Measurements from ENCODE around the gene AK9. TPM values are rescaled to one million over a fixed set of nuclear protein-coding genes. Genes with fewer than 3 reads are reported as not detected.

AK9 gene
- total and polyA plus RNA-seq, 2 of the 8 experiments (the other 6 are each of a cell fraction or from before 2014, with no cell fraction given): 1.8 to 2.2 TPM

DNA sequence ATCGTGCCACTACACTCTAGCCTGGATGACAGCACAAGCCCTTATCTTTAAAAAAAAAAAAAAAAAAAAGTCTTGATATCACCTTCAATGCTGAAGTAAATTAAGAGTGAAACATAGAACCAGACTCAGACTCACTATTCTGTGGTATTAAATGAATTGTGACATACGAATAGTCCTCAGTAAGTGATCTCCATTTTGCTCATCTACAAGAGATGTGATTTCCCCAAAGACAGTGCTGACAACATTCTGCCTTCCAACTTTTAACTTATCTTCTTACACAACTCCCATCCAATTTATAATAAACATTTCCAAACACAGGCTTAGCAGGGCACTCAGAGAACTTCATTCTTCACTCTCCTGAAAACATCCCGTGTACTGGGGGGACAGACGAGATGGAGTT lies 216.0 kb downstream of the AK9 start (continued):
- TF ChIP-seq, protein P1, sequence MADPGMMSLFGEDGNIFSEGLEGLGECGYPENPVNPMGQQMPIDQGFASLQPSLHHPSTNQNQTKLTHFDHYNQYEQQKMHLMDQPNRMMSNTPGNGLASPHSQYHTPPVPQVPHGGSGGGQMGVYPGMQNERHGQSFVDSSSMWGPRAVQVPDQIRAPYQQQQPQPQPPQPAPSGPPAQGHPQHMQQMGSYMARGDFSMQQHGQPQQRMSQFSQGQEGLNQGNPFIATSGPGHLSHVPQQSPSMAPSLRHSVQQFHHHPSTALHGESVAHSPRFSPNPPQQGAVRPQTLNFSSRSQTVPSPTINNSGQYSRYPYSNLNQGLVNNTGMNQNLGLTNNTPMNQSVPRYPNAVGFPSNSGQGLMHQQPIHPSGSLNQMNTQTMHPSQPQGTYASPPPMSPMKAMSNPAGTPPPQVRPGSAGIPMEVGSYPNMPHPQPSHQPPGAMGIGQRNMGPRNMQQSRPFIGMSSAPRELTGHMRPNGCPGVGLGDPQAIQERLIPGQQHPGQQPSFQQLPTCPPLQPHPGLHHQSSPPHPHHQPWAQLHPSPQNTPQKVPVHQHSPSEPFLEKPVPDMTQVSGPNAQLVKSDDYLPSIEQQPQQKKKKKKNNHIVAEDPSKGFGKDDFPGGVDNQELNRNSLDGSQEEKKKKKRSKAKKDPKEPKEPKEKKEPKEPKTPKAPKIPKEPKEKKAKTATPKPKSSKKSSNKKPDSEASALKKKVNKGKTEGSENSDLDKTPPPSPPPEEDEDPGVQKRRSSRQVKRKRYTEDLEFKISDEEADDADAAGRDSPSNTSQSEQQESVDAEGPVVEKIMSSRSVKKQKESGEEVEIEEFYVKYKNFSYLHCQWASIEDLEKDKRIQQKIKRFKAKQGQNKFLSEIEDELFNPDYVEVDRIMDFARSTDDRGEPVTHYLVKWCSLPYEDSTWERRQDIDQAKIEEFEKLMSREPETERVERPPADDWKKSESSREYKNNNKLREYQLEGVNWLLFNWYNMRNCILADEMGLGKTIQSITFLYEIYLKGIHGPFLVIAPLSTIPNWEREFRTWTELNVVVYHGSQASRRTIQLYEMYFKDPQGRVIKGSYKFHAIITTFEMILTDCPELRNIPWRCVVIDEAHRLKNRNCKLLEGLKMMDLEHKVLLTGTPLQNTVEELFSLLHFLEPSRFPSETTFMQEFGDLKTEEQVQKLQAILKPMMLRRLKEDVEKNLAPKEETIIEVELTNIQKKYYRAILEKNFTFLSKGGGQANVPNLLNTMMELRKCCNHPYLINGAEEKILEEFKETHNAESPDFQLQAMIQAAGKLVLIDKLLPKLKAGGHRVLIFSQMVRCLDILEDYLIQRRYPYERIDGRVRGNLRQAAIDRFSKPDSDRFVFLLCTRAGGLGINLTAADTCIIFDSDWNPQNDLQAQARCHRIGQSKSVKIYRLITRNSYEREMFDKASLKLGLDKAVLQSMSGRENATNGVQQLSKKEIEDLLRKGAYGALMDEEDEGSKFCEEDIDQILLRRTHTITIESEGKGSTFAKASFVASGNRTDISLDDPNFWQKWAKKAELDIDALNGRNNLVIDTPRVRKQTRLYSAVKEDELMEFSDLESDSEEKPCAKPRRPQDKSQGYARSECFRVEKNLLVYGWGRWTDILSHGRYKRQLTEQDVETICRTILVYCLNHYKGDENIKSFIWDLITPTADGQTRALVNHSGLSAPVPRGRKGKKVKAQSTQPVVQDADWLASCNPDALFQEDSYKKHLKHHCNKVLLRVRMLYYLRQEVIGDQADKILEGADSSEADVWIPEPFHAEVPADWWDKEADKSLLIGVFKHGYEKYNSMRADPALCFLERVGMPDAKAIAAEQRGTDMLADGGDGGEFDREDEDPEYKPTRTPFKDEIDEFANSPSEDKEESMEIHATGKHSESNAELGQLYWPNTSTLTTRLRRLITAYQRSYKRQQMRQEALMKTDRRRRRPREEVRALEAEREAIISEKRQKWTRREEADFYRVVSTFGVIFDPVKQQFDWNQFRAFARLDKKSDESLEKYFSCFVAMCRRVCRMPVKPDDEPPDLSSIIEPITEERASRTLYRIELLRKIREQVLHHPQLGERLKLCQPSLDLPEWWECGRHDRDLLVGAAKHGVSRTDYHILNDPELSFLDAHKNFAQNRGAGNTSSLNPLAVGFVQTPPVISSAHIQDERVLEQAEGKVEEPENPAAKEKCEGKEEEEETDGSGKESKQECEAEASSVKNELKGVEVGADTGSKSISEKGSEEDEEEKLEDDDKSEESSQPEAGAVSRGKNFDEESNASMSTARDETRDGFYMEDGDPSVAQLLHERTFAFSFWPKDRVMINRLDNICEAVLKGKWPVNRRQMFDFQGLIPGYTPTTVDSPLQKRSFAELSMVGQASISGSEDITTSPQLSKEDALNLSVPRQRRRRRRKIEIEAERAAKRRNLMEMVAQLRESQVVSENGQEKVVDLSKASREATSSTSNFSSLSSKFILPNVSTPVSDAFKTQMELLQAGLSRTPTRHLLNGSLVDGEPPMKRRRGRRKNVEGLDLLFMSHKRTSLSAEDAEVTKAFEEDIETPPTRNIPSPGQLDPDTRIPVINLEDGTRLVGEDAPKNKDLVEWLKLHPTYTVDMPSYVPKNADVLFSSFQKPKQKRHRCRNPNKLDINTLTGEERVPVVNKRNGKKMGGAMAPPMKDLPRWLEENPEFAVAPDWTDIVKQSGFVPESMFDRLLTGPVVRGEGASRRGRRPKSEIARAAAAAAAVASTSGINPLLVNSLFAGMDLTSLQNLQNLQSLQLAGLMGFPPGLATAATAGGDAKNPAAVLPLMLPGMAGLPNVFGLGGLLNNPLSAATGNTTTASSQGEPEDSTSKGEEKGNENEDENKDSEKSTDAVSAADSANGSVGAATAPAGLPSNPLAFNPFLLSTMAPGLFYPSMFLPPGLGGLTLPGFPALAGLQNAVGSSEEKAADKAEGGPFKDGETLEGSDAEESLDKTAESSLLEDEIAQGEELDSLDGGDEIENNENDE (IDR thresholded peaks at IDR 0.05; ENCODE audit: insufficient replicate concordance, low read length): no peak
- TF ChIP-seq, protein P2, sequence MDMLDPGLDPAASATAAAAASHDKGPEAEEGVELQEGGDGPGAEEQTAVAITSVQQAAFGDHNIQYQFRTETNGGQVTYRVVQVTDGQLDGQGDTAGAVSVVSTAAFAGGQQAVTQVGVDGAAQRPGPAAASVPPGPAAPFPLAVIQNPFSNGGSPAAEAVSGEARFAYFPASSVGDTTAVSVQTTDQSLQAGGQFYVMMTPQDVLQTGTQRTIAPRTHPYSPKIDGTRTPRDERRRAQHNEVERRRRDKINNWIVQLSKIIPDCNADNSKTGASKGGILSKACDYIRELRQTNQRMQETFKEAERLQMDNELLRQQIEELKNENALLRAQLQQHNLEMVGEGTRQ (IDR thresholded peaks at IDR 0.05; ENCODE audit: low read length): no peak
- no peak for TF ChIP-seq RAD21 (IDR thresholded peaks at IDR 0.05 in 1 of 2, conservative IDR thresholded peaks at IDR 0.05 in 1 of 2; ENCODE audit: low read depth in 2 of 2, low read length in 2 of 2)
- TF ChIP-seq ZNF274 (IDR thresholded peaks at IDR 0.05; ENCODE audit: borderline replicate concordance, extremely low read depth, low read length): no peak
- no peak for TF ChIP-seq TAF1 (IDR thresholded peaks at IDR 0.05; ENCODE audit: low read depth, low read length)
- TF ChIP-seq FOSL1 (IDR thresholded peaks at IDR 0.05; ENCODE audit: insufficient read depth, low read depth, low read length): no peak
- no peak for TF ChIP-seq SIRT6 (IDR thresholded peaks at IDR 0.05; ENCODE audit: low read length)
- TF ChIP-seq TAF7 (optimal IDR thresholded peaks at IDR 0.05; ENCODE audit: borderline replicate concordance, low read depth, low read length): no peak
- TF ChIP-seq, protein P3, sequence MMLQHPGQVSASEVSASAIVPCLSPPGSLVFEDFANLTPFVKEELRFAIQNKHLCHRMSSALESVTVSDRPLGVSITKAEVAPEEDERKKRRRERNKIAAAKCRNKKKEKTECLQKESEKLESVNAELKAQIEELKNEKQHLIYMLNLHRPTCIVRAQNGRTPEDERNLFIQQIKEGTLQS (IDR thresholded peaks at IDR 0.05; ENCODE audit: insufficient read depth, low read depth, low read length): no peak
- TF ChIP-seq SIX5 (IDR thresholded peaks at IDR 0.05; ENCODE audit: low read depth, low read length): no peak
